Skeletal muscle tissue (tissue), 4 donors: ENCODE results near the gene ZNF334. TPM values are rescaled to one million over a fixed set of nuclear protein-coding genes. Genes with fewer than 3 reads are reported as not detected.

Source experiments
- H3K27ac ChIP-seq: one replicate; pipeline ENCODE4 v1.7.0; 2013; ENCODE audit warnings: mild to moderate bottlenecking, low read depth, low read length, inconsistent platforms
- H3K27me3 ChIP-seq, 3 donors: one replicate each; pipeline ENCODE4 v1.7.0; 2013; ENCODE audit warnings: low read length in 3 of 3; ENCODE audit not compliant: control insufficient read depth in 3 of 3, insufficient read depth in 3 of 3
- H3K36me3 ChIP-seq, 3 donors: one replicate each; pipeline ENCODE4 v1.7.0; 2013; ENCODE audit warnings: low read length in 3 of 3; ENCODE audit not compliant: control insufficient read depth in 3 of 3, insufficient read depth in 3 of 3
- H3K4me1 ChIP-seq, 3 donors: one replicate each; pipeline ENCODE4 v1.7.0; 2013; ENCODE audit warnings: low read length in 3 of 3, mild to moderate bottlenecking in 3 of 3; ENCODE audit not compliant: control insufficient read depth in 3 of 3, insufficient read depth in 3 of 3
- H3K4me3 ChIP-seq, 3 donors: one replicate each; pipeline ENCODE4 v1.7.0; 2013; ENCODE audit warnings: low read length in 3 of 3
- H3K9ac ChIP-seq, 3 donors: one replicate each; pipeline ENCODE4 v1.7.0; 2013; ENCODE audit warnings: low read length in 3 of 3, mild to moderate bottlenecking in 3 of 3, moderate library complexity in 2 of 3, low read depth in 1 of 3
- H3K9me3 ChIP-seq, 3 donors: one replicate each; pipeline ENCODE4 v1.7.0; 2013; ENCODE audit warnings: low read length in 3 of 3; ENCODE audit not compliant: control insufficient read depth in 3 of 3
- total RNA-seq: library from RNA; depleted of rRNA; stranded (reverse); fragments of >200 nt; gene quantifications from one replicate; pipeline ENCODE4 v1.2.3, GENCODE V29; 2014
- donor health status: Osteomylitis.

The ZNF334 gene
- total RNA-seq, 1 donor from 2014 or later = 3.7 TPM

- Histone ChIP-seq H3K9me3 (no peaks in the 10 kb centered on the region), H3K9ac (no peak overlapping the region), H3K27me3 (peaks cover 0 to 5% (median 0%) of the 10 kb centered on the region in 3 donors), H3K36me3 (no peaks in the 10 kb centered on the region), H3K4me3 (no peak overlapping the region), H3K4me1 (no peaks in the 10 kb centered on the region), H3K27ac (no peak overlapping the region)
These were observed 24.9 kb downstream of the ZNF334 start for GRCh38 chr20:46488451-46488850.

- Histone ChIP-seq H3K4me1 (no peaks in the 10 kb centered on the region), H3K27me3 (peaks cover 0 to 5% (median 0%) of the 10 kb centered on the region in 3 donors), H3K4me3 (no peak overlapping the region), H3K9me3 (no peaks in the 10 kb centered on the region), H3K9ac (no peak overlapping the region), H3K36me3 (no peaks in the 10 kb centered on the region), H3K27ac (no peak overlapping the region)
These were observed 25.7 kb downstream of the ZNF334 start for GRCh38 chr20:46487628-46488027.

DNA sequence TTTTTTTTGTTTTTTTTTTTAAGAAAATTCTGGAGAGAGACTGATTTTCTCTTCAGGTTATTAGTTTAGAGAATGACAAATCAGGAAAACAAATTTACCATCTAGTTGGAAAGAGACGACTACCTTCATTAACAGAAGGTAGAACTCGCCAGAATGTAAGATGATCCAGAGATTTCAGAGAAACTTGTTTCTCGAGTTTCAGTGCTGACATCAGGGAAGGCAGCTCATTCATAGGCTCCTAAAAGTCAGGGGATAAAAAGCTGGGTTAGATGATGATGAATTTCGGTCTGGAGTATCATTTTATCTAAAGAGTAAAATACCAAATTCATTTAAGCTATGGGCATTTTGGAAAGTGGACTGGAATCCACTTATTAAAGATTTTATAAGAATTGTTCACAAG is 27.9 kb downstream of the ZNF334 start:
- no peak overlapping the region for H3K4me3 ChIP-seq
- no peak overlapping the region for H3K9ac ChIP-seq
- no peak overlapping the region for H3K27ac ChIP-seq
- H3K36me3 ChIP-seq = no peaks in the 10 kb centered on the region
- no peaks in the 10 kb centered on the region for H3K9me3 ChIP-seq
- peaks cover 0 to 5% (median 0%) of the 10 kb centered on the region in 3 donors for H3K27me3 ChIP-seq
- no peaks in the 10 kb centered on the region for H3K4me1 ChIP-seq

DNA sequence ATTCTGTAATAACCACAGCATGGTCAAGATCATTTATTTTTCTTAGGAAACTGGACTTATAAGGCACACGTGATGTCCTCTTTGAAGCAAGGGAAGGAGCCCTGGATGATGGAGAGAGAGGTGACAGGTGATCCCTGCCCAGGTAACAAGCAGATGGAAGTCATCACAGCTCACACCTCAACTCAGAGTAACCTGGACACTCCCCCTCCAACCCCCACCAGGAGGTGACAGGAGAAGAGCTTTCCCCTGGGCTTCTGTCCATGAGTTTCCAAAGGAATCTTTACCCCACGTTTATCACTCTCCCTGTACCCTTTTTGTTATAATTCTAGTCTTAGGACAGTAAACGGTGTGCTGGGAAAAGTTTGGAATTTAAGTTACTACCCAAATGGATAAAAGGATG is 28.4 kb downstream of the ZNF334 start:
- no peaks in the 10 kb centered on the region for H3K4me1 ChIP-seq
- no peaks in the 10 kb centered on the region for H3K9me3 ChIP-seq
- H3K9ac ChIP-seq = no peak overlapping the region
- H3K27ac ChIP-seq = no peak overlapping the region
- H3K4me3 ChIP-seq = no peak overlapping the region
- H3K36me3 ChIP-seq = no peaks in the 10 kb centered on the region
- H3K27me3 ChIP-seq = peaks cover 0 to 5% (median 0%) of the 10 kb centered on the region in 3 donors

GRCh38 chr20:46483879-46484278 is 29.5 kb downstream of the ZNF334 start:
- H3K4me1 ChIP-seq = no peaks in the 10 kb centered on the region
- H3K4me3 ChIP-seq = no peak overlapping the region
- no peak overlapping the region for H3K27ac ChIP-seq
- peaks cover 0 to 2% (median 0%) of the 10 kb centered on the region in 3 donors for H3K27me3 ChIP-seq
- no peaks in the 10 kb centered on the region for H3K36me3 ChIP-seq
- H3K9ac ChIP-seq = no peak overlapping the region
- no peaks in the 10 kb centered on the region for H3K9me3 ChIP-seq

DNA sequence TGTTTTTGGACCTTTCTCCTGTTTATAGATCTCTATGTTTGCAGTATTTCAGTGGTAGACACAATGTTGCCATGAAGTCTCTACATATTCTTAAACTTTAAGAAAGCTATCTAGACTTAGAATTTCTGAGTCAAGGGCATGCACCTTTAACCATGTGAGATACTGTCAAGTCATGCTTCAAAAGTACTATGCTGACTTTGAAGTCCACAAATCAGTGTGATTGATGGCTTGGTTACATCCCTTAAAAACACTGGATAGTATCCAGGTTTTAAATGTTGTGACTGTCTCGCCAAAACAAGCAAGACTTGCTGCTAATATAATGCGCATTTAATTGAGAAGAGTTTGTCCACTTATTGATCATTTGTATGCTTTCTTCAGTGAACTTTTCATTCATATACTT is 30.5 kb downstream of the ZNF334 start:
- H3K27ac ChIP-seq = no peak overlapping the region
- no peaks in the 10 kb centered on the region for H3K36me3 ChIP-seq
- H3K9me3 ChIP-seq = no peaks in the 10 kb centered on the region
- H3K4me3 ChIP-seq = no peak overlapping the region
- H3K9ac ChIP-seq = no peak overlapping the region
- H3K4me1 ChIP-seq = no peaks in the 10 kb centered on the region
- peaks cover 0 to 2% (median 0%) of the 10 kb centered on the region in 3 donors for H3K27me3 ChIP-seq

- Histone ChIP-seq H3K9me3 (no peaks in the 10 kb centered on the region), H3K4me3 (no peak overlapping the region), H3K27me3 (no peaks in the 10 kb centered on the region), H3K9ac (no peak overlapping the region), H3K36me3 (no peaks in the 10 kb centered on the region), H3K27ac (no peak overlapping the region), H3K4me1 (no peaks in the 10 kb centered on the region)
These were observed 35.7 kb downstream of the ZNF334 start for GRCh38 chr20:46477640-46478039.

DNA sequence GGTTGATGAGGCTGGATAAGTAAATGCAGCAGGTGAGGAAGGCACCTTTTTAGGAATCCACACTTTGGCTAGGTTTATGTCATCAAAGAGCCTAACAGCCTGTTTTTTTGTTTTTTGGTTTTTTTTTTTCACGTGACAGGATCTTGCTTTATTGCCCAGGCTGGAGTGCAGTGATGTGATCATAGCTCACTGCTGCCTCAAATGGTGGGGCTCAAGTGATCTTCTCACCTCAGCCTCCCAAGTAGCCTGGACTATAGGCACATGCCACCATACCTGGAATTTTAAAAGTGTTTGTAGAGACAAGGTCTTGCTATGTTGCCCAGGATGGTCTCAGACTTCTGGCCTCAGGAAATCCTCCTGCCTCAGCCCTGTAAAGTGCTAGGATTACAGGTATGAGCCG is 36.1 kb downstream of the ZNF334 start:
- H3K4me1 ChIP-seq = no peaks in the 10 kb centered on the region
- H3K36me3 ChIP-seq = no peaks in the 10 kb centered on the region
- no peak overlapping the region for H3K27ac ChIP-seq
- H3K4me3 ChIP-seq = no peak overlapping the region
- H3K9me3 ChIP-seq = no peaks in the 10 kb centered on the region
- H3K27me3 ChIP-seq = no peaks in the 10 kb centered on the region
- H3K9ac ChIP-seq = no peak overlapping the region

DNA sequence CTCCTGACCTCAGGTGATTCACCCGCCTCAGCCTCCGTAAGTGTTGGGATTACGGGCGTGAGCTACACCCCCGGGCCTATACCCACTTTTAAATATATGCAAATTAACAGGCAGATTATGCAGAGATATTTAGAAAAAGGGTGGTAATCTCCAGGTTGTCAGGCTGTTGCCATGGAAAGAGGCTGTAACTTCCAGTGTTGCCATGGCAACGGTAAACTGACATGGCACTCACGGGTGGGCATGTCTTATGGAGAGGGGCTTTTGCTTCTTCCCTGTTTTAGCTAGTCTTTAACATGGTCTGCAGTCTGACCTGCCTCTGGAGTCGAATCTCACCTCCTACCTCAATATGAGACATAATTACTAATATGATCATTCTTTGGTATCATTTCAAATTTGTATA is 44.9 kb downstream of the ZNF334 start:
- no peak overlapping the region for H3K4me3 ChIP-seq
- no peaks in the 10 kb centered on the region for H3K36me3 ChIP-seq
- no peak overlapping the region for H3K27ac ChIP-seq
- H3K9ac ChIP-seq = no peak overlapping the region
- no peaks in the 10 kb centered on the region for H3K4me1 ChIP-seq
- no peaks in the 10 kb centered on the region for H3K27me3 ChIP-seq
- no peaks in the 10 kb centered on the region for H3K9me3 ChIP-seq

GRCh38 chr20:46464451-46464850 is 48.9 kb downstream of the ZNF334 start:
- peaks cover 0 to 3% (median 0%) of the 10 kb centered on the region in 3 donors for H3K27me3 ChIP-seq
- H3K9me3 ChIP-seq = no peaks in the 10 kb centered on the region
- H3K4me3 ChIP-seq = no peak overlapping the region
- H3K36me3 ChIP-seq = no peaks in the 10 kb centered on the region
- no peaks in the 10 kb centered on the region for H3K4me1 ChIP-seq
- no peak overlapping the region for H3K9ac ChIP-seq
- no peak overlapping the region for H3K27ac ChIP-seq

DNA sequence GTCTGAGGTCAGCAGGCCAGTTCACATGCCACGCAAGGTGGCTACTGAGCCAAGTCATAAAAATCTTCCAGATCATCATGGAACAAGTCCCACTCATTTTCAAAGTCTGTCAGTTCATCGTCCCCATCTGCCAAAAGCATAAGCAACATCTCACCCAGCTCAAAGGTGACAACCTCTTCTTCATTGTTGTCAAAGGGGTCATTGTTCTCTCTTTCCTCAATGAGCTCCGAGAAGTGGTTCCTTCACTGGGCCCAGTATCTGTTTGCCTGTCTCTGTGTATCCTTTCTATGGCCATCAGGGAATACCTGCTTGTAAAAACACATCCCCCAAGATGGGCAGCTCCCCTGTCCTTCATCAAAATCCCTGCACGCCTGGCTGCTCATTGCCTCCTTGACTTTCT is 49.5 kb downstream of the ZNF334 start:
- no peaks in the 10 kb centered on the region for H3K36me3 ChIP-seq
- no peaks in the 10 kb centered on the region for H3K4me1 ChIP-seq
- H3K4me3 ChIP-seq = no peak overlapping the region
- H3K27ac ChIP-seq = no peak overlapping the region
- peaks cover 3 to 9% (median 6%) of the 10 kb centered on the region in 3 donors for H3K27me3 ChIP-seq
- no peaks in the 10 kb centered on the region for H3K9me3 ChIP-seq
- H3K9ac ChIP-seq = no peak overlapping the region
